CD4-positive, alpha-beta T cell treated with Interleukin-21 for 1 hour (primary cell): ENCODE results near the gene CCHCR1.
A peak's percentile ranks its signal among the peaks of the same experiment; 100 is the strongest.

Experiments used
- DNase-seq: peaks from one replicate; pipeline ENCODE4 v3.0.0-alpha.2; 2020

CCHCR1 gene

GRCh38 chr6:31126396-31127175 lies 31.0 kb downstream of the CCHCR1 start:
- no peak for DNase-seq

GRCh38 chr6:31125586-31126363 lies 31.8 kb downstream of the CCHCR1 start:
- DNase-seq, result no peak

GRCh38 chr6:31125162-31125561 lies 32.4 kb downstream of the CCHCR1 start:
- DNase-seq, result no peak

- DNase-seq, result no peak
Observed at GRCh38 chr6:31122791-31123706, 34.6 kb downstream of the CCHCR1 start.

GRCh38 chr6:31121131-31121790 lies 36.3 kb downstream of the CCHCR1 start:
- DNase-seq, result no peak

GRCh38 chr6:31120151-31120915 lies 37.3 kb downstream of the CCHCR1 start, which contains the start of gene CDSN:
TSS of gene CDSN (minus strand) at chr6:31120446. CDS start at chr6:31120419, 27 bp downstream.
- no peak for DNase-seq

- no peak for DNase-seq
Observed at GRCh38 chr6:31118178-31118577, 39.4 kb downstream of the CCHCR1 start.

- no peak for DNase-seq
Observed at GRCh38 chr6:31116661-31117385, 40.8 kb downstream of the CCHCR1 start.

- no peak for DNase-seq
Observed at GRCh38 chr6:31115941-31116560, 41.6 kb downstream of the CCHCR1 start.

- peak; percentile 22 for DNase-seq
Observed at GRCh38 chr6:31114970-31115849, 42.4 kb downstream of the CCHCR1 start.

GRCh38 chr6:31114541-31114878 lies 43.1 kb downstream of the CCHCR1 start, which contains the start of gene PSORS1C1:
TSS of gene PSORS1C1 (plus strand) at chr6:31114800. CDS start at chr6:31129633, 14,833 bp downstream.
- DNase-seq, result no peak

- no peak for DNase-seq
Observed at GRCh38 chr6:31113861-31114540, 43.6 kb downstream of the CCHCR1 start.

GRCh38 chr6:31112478-31112877 lies 45.1 kb downstream of the CCHCR1 start, which contains the start of gene C6orf15:
TSS of gene C6orf15 (minus strand) at chr6:31112575. CDS start at chr6:31112555, 20 bp downstream.
- DNase-seq, result no peak

GRCh38 chr6:31111712-31112111 lies 45.9 kb downstream of the CCHCR1 start:
- no peak for DNase-seq

- no peak for DNase-seq
Observed at GRCh38 chr6:31110825-31111582, 46.6 kb downstream of the CCHCR1 start.

GRCh38 chr6:31107052-31107451 lies 50.5 kb downstream of the CCHCR1 start:
- no peak for DNase-seq

- no peak for DNase-seq
Observed at GRCh38 chr6:31103136-31103535, 54.5 kb downstream of the CCHCR1 start.

GRCh38 chr6:31098449-31098938 lies 59.1 kb downstream of the CCHCR1 start:
- no peak for DNase-seq
